ENCODE data around the gene SEMA3B.

- no peak for TF ChIP-seq CTCF (IDR thresholded peaks at IDR 0.05)
- TF ChIP-seq ZFX (IDR thresholded peaks at IDR 0.05; ENCODE audit: borderline replicate concordance): no peak
Observed at GRCh38 chr3:50268703-50269451, at the start of gene SEMA3B.
